Testis (tissue), 3 donors: ENCODE measurements around the gene KCNK4. TPM values are rescaled to one million over a fixed set of nuclear protein-coding genes. Genes with fewer than 3 reads are reported as not detected.
A peak's percentile ranks its signal among the peaks of the same experiment; 100 is the strongest.

ENCODE experiments used
- DNase-seq: peaks from one replicate; pipeline ENCODE4 v3.0.0-alpha.2; 2019
- H3K27ac ChIP-seq, 2 donors: fragments of 200-600 bp; sonication (generic); one replicate each; pipeline ENCODE4 v1.5.1; 2019
- H3K27me3 ChIP-seq: fragments of 200-600 bp; sonication (generic); one replicate; pipeline ENCODE4 v1.5.1; 2019
- H3K36me3 ChIP-seq: fragments of 200-600 bp; sonication (generic); one replicate; pipeline ENCODE4 v1.5.1; 2017; ENCODE audit warnings: low read depth; ENCODE audit errors: missing control alignments
- H3K4me1 ChIP-seq: fragments of 200-600 bp; sonication (generic); one replicate; pipeline ENCODE4 v1.5.1; 2019
- H3K4me3 ChIP-seq, 2 donors: fragments of 200-600 bp; sonication (generic); one replicate each; pipeline ENCODE4 v1.5.1; 2017 to 2019
- H3K9me3 ChIP-seq: fragments of 200-600 bp; sonication (generic); one replicate; pipeline ENCODE4 v1.5.1; 2017
- CTCF ChIP-seq, 3 experiments: fragments of 450-650 bp in 2 of 3; fragments of 200-600 bp in 1 of 3; sonication (generic) in 1 of 3; IDR thresholded peaks; one replicate each; pipeline ENCODE4 v1.5.1; 2016 to 2019; ENCODE audit warnings: antibody characterized with exemption in 3 of 3, mild to moderate bottlenecking in 2 of 3, moderate library complexity in 1 of 3
- POLR2A ChIP-seq: fragments of 450-650 bp; IDR thresholded peaks from one replicate; pipeline ENCODE4 v1.6.1; 2017; ENCODE audit warnings: antibody characterized with exemption, mild to moderate bottlenecking, moderate library complexity
- WGBS, 2 donors: methylation state at CpG; one replicate each; pipeline ENCODE4 v1.1.5; 2018; 5-methylcytosine and 5-hydroxymethylcytosine counted together
- intact Hi-C: fragments of 100-400 bp; cut with DNase I; formaldehyde crosslinking; loops from one replicate; pipeline ENCODE4 v1.15.1; 2023; ENCODE audit warnings: low total_unique reads
- polyA plus RNA-seq: library from polyadenylated mRNA; stranded (reverse); fragments of 350-450 nt; fragmentation: Illumina TruSeq; extraction: RNeasy Lipid Tissue Mini Kit (QIAGEN cat#74804); gene quantifications from one replicate; pipeline ENCODE4 v1.2.3, GENCODE V29; 2014; ENCODE audit warnings: low read depth, low replicate concordance; ENCODE audit not compliant: insufficient read depth
- total RNA-seq, 2 donors: library from RNA; depleted of rRNA; stranded (reverse); fragments of >200 nt; gene quantifications; one replicate each; pipeline ENCODE4 v1.2.3, GENCODE V29; 2016

KCNK4 gene
- total and polyA plus RNA-seq, 3 donors from 2014 or later, result 0.24 TPM; not detected in 2

GRCh38 chr11:64291752-64292459 is 804 bp downstream of the KCNK4 start:
- TF ChIP-seq CTCF (IDR thresholded peaks at IDR 0.05) (no peak), POLR2A (no peak)
- peak overlapping the region; percentile 34 to 38 for H3K4me3 ChIP-seq
- intact Hi-C loops, result loop anchor here (10.0 kb wide), 1 partner anchor 87 kb away; the partner anchor contains the start of gene FERMT3

GRCh38 chr11:64292460-64293254 is 1.6 kb downstream of the KCNK4 start:
- 26% methylated on average over 29 to 38 of the region's 42 CpGs for WGBS, 2 donors

More at GRCh38 chr11:64291752-64292459, 804 bp downstream of the KCNK4 start:
- Histone ChIP-seq H3K27ac (no peak overlapping the region), H3K4me1 (peaks cover 17% of the 10 kb centered on the region), H3K9me3 (no peaks in the 10 kb centered on the region), H3K27me3 (no peaks in the 10 kb centered on the region), H3K36me3 (no peaks in the 10 kb centered on the region)
- DNase-seq, result no peak
- 0 to 1% methylated on average over 3 to 49 of the region's 96 CpGs for WGBS, 2 donors

GRCh38 chr11:64294774-64295173 is 3.7 kb downstream of the KCNK4 start:
- TF ChIP-seq POLR2A (no peak), CTCF (IDR thresholded peaks at IDR 0.05) (no peak)
- no peaks in the 10 kb centered on the region for H3K27me3 ChIP-seq
- no peak overlapping the region for H3K4me3 ChIP-seq
- 31 to 32% methylated on average over 3 of the region's 3 CpGs for WGBS, 2 donors
- no peak overlapping the region for H3K27ac ChIP-seq
- peaks cover 25% of the 10 kb centered on the region for H3K4me1 ChIP-seq
- no peaks in the 10 kb centered on the region for H3K36me3 ChIP-seq
- no peaks in the 10 kb centered on the region for H3K9me3 ChIP-seq
- DNase-seq, result no peak
- intact Hi-C loops, result loop anchor here (10.0 kb wide), 1 partner anchor 90 kb away; the partner anchor contains the start of gene FERMT3

More at GRCh38 chr11:64292460-64293254, 1.6 kb downstream of the KCNK4 start:
- H3K27ac ChIP-seq, result no peak overlapping the region
- no peak for TF ChIP-seq CTCF (IDR thresholded peaks at IDR 0.05)
- TF ChIP-seq POLR2A, result no peak
- intact Hi-C loops, result loop anchor here (10.0 kb wide), 1 partner anchor 88 kb away; the partner anchor contains the start of gene FERMT3
- peaks cover 16% of the 10 kb centered on the region for H3K4me1 ChIP-seq
- H3K9me3 ChIP-seq, result no peaks in the 10 kb centered on the region
- DNase-seq, result no peak
- H3K4me3 ChIP-seq, result peak overlapping the region; percentile 34 to 38
- no peaks in the 10 kb centered on the region for H3K27me3 ChIP-seq
- no peaks in the 10 kb centered on the region for H3K36me3 ChIP-seq

- intact Hi-C loops, result loop anchor here (10.0 kb wide), 1 partner anchor 91 kb away; the partner anchor contains the start of gene FERMT3
- Histone ChIP-seq H3K4me1 (peaks cover 35% of the 10 kb centered on the region), H3K4me3 (no peak overlapping the region), H3K27ac (no peak overlapping the region), H3K9me3 (no peaks in the 10 kb centered on the region), H3K27me3 (no peaks in the 10 kb centered on the region), H3K36me3 (no peaks in the 10 kb centered on the region)
- DNase-seq, result no peak
- 89 to 96% methylated on average over 4 of the region's 4 CpGs for WGBS, 2 donors
- TF ChIP-seq CTCF (IDR thresholded peaks at IDR 0.05) (no peak), POLR2A (no peak)
These were observed 4.7 kb downstream of the KCNK4 start for GRCh38 chr11:64295760-64296159.
